GM12892 (cell line): ENCODE measurements around the gene ASIC2.

Source experiments
- POLR2A ChIP-seq: IDR thresholded peaks from 2 replicates; pipeline ENCODE4 v1.6.1; 2011; ENCODE audit warnings: low read depth, low read length, control low read depth
- POLR2AphosphoS5 ChIP-seq: IDR thresholded peaks from 2 replicates; pipeline ENCODE4 v1.6.1; 2011; ENCODE audit warnings: low read depth, low read length, control low read depth
- TAF1 ChIP-seq: IDR thresholded peaks from 2 replicates; pipeline ENCODE4 v1.6.1; 2011; ENCODE audit warnings: low read depth, mild to moderate bottlenecking, control low read depth, low read length, borderline replicate concordance

- TF ChIP-seq POLR2A (no peak), POLR2AphosphoS5 (no peak), TAF1 (no peak)
Measured at GRCh38 chr17:33112763-33113162, 180.3 kb downstream of the ASIC2 start.
